ENCODE data around the gene S100A6. TPM values are rescaled to one million over a fixed set of nuclear protein-coding genes. Genes with fewer than 3 reads are reported as not detected.
A peak's percentile ranks its signal among the peaks of the same experiment; 100 is the strongest.

Gene S100A6
- total RNA-seq, 1 experiment from 2014 or later, result 1,633 TPM

GRCh38 chr1:153573351-153573750 lies 37.6 kb upstream of the S100A6 start:
- intact Hi-C loops (cut with micrococcal nuclease), result loop anchor here (2.0 kb wide), 1 partner anchor 43 kb away; the partner anchor contains the start of gene S100A14
- Histone ChIP-seq H3K27me3 (ENCODE audit: insufficient read depth, low read length) (no peaks in the 10 kb centered on the region), H4K20me1 (ENCODE audit: insufficient read depth) (no peaks in the 10 kb centered on the region), H3K9me2 (ENCODE audit: insufficient read depth) (no peaks in the 10 kb centered on the region), H3K79me2 (ENCODE audit: insufficient read depth, low read length) (no peaks in the 10 kb centered on the region), H2AFZ (ENCODE audit: low read depth, low read length, poor library complexity, severe bottlenecking) (no peak overlapping the region), H3K4me3 (replicated peaks in 1 of 2; ENCODE audit: low read depth in 1 of 2, low read length in 2 of 2) (no peak overlapping the region), H3K36me3 (ENCODE audit: control insufficient read depth in 1 of 2, insufficient read depth in 2 of 2, low read length in 2 of 2) (no peaks in the 10 kb centered on the region), H3K4me1 (ENCODE audit: control insufficient read depth in 1 of 2, insufficient read depth in 2 of 2, low read length in 2 of 2) (peaks cover 28 to 53% of the 10 kb centered on the region in 2 experiments), H3K27ac (ENCODE audit: low read depth, low read length) (peak overlapping the region; percentile 57; the same call in 1 of the 2 replicates), H3K9me3 (ENCODE audit: control insufficient read depth in 1 of 2, insufficient read depth in 1 of 2, low read depth in 1 of 2, low read length in 2 of 2) (no peaks in the 10 kb centered on the region), H3K9ac (ENCODE audit: low read length) (peak overlapping the region; percentile 43; the same call in 1 of the 2 replicates), H3K4me2 (ENCODE audit: low read length) (peak overlapping the region; percentile 62)
- no TSS peak for BruUV-seq (replicated peaks)
- DNase-seq (ENCODE audit: low read depth, low spot score), result no peak
- no peak for ATAC-seq
- TF ChIP-seq EZH2 (IDR thresholded peaks at IDR 0.05) (no peak), CEBPB (IDR thresholded peaks at IDR 0.05; ENCODE audit: low read depth) (no peak), MAX (IDR thresholded peaks at IDR 0.05) (no peak), POLR2AphosphoS5 (IDR thresholded peaks at IDR 0.05; ENCODE audit: low read depth, low read length) (no peak), CBX3 (IDR thresholded peaks at IDR 0.05; ENCODE audit: low read depth) (no peak), SRF (IDR thresholded peaks at IDR 0.05; ENCODE audit: low read depth) (no peak), ATF3 (IDR thresholded peaks at IDR 0.05) (no peak)
- ChIA-PET POLR2A (interaction anchor here (1.3 to 4.2 kb wide), 6 partner anchors 40 to 417 kb away, joined by 3 to 38 read pairs (median 15); partner anchors contain the start of genes CHTOP, RPS27, S100A14 and S100A16), CTCF (interaction anchor here (0.9 to 3.6 kb wide), 15 partner anchors 8 to 103 kb away, joined by 3 to 33 read pairs (median 6); partner anchors contain the start of genes CHTOP, S100A1, S100A13 and S100A14), RAD21 (ENCODE audit: low non-redundant PET in 1 of 2, low total read pairs in 2 of 2, uncharacterized antibody in 2 of 2, unreplicated experiment in 2 of 2) (interaction anchor here (1.7 to 1.9 kb wide), 3 partner anchors 39 to 44 kb away, joined by 3 to 8 read pairs (median 5); partner anchors contain the start of genes S100A14 (in 1 of the 2) and S100A16 (in 1 of the 2))

- no peaks in the 10 kb centered on the region for H3K36me3 ChIP-seq (ENCODE audit: control insufficient read depth in 1 of 2, insufficient read depth in 2 of 2, low read length in 2 of 2)
- ChIA-PET CTCF (interaction anchor here (0.6 to 3.6 kb wide), 32 partner anchors 9 to 221 kb away, joined by 3 to 33 read pairs (median 4); partner anchors contain the start of genes CHTOP, S100A1, S100A13 and S100A14), RAD21 (ENCODE audit: low non-redundant PET in 1 of 2, low total read pairs in 2 of 2, uncharacterized antibody in 2 of 2, unreplicated experiment in 2 of 2) (interaction anchor here (0.7 to 1.9 kb wide), 9 partner anchors 38 to 62 kb away, joined by 3 to 8 read pairs (median 4); partner anchors contain the start of genes CHTOP (in 2 of the 2), S100A13 (in 2 of the 2), S100A14 (in 1 of the 2) and S100A16 (in 1 of the 2)), POLR2A (interaction anchor here (0.8 to 4.2 kb wide), 12 partner anchors 8 to 418 kb away, joined by 3 to 38 read pairs (median 7); partner anchors contain the start of genes CHTOP, ILF2, RPS27 and S100A13)
- peak overlapping the region; percentile 57 for H3K27ac ChIP-seq (ENCODE audit: low read depth, low read length)
- DNase-seq (ENCODE audit: low read depth, low spot score) (peak; percentile 84), ATAC-seq (peak; percentile 82)
- H3K9me3 ChIP-seq (ENCODE audit: control insufficient read depth in 1 of 2, insufficient read depth in 1 of 2, low read depth in 1 of 2, low read length in 2 of 2), result no peaks in the 10 kb centered on the region
- peak overlapping the region; percentile 43 for H3K9ac ChIP-seq (ENCODE audit: low read length)
- no peaks in the 10 kb centered on the region for H3K79me2 ChIP-seq (ENCODE audit: insufficient read depth, low read length)
- H3K4me3 ChIP-seq (replicated peaks in 1 of 2; ENCODE audit: low read depth in 1 of 2, low read length in 2 of 2), result peak overlapping the region in 1 of 2 experiments; percentile 20; a peak in 1 of 4 replicates
- H3K4me2 ChIP-seq (ENCODE audit: low read length), result peak overlapping the region; percentile 62
- BruUV-seq (replicated peaks), result no TSS peak
- no peaks in the 10 kb centered on the region for H3K9me2 ChIP-seq (ENCODE audit: insufficient read depth)
- intact Hi-C loops (cut with micrococcal nuclease), result loop anchor here (1.0 to 2.0 kb wide), 5 partner anchors 44 to 414 kb away; partner anchors contain the start of genes RAB13, S100A13 and S100A14
- H3K4me1 ChIP-seq (ENCODE audit: control insufficient read depth in 1 of 2, insufficient read depth in 2 of 2, low read length in 2 of 2), result peaks cover 32 to 53% of the 10 kb centered on the region in 2 experiments
- H2AFZ ChIP-seq (ENCODE audit: low read depth, low read length, poor library complexity, severe bottlenecking), result no peak overlapping the region
- H4K20me1 ChIP-seq (ENCODE audit: insufficient read depth), result no peaks in the 10 kb centered on the region
- TF ChIP-seq CTCF (IDR thresholded peaks at IDR 0.05 in 2 of 3, conservative IDR thresholded peaks at IDR 0.05 in 1 of 3; ENCODE audit: borderline replicate concordance in 1 of 3, insufficient read depth in 1 of 3, low read depth in 2 of 3, low read length in 2 of 3) (peak in 2 of 3 experiments; percentile 91 to 97; a peak in 4 of 6 replicates), RAD21 (IDR thresholded peaks at IDR 0.05; ENCODE audit: low read depth) (no peak), POLR2AphosphoS5 (IDR thresholded peaks at IDR 0.05; ENCODE audit: low read depth, low read length) (0 out of 2 replicates have a peak, but pooled peaks have one; percentile 18), MAX (IDR thresholded peaks at IDR 0.05) (no peak), YY1 (IDR thresholded peaks at IDR 0.05; ENCODE audit: extremely low read depth, insufficient replicate concordance, low read depth, low read length) (peak; percentile 58)
- no peaks in the 10 kb centered on the region for H3K27me3 ChIP-seq (ENCODE audit: insufficient read depth, low read length)
Measured at GRCh38 chr1:153572569-153573015, 36.8 kb upstream of the S100A6 start.

Data from HCT116 (cell line).